ENCODE results near the gene CYP2U1. TPM values are rescaled to one million over a fixed set of nuclear protein-coding genes. Genes with fewer than 3 reads are reported as not detected.
"Not testable (repeated sequence)": the region's sequence is repeated elsewhere in the genome, so short reads cannot be mapped to it uniquely, and the experiment has no call there.

CYP2U1 gene
- total RNA-seq, 1 donor from 2014 or later, result 1.5 TPM

DNA sequence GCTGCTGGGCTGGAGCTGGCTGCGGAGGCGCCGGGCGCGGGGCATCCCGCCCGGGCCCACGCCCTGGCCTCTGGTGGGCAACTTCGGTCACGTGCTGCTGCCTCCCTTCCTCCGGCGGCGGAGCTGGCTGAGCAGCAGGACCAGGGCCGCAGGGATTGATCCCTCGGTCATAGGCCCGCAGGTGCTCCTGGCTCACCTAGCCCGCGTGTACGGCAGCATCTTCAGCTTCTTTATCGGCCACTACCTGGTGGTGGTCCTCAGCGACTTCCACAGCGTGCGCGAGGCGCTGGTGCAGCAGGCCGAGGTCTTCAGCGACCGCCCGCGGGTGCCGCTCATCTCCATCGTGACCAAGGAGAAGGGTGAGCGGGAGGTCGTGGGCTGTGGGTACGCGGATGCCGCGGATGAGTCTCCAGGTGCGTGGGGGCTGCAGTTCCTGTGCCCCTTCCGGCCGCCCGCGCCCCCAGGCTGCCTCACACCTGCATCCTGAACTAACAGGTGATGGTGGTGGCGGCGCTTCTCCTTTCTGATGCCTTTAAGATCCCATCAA is 499 bp downstream of the CYP2U1 start:
- intact Hi-C loops (cut with micrococcal nuclease), result loop anchor here (1.0 to 10.0 kb wide), 6 partner anchors 57 to 1617 kb away; partner anchors contain the start of genes AIMP1, HADH, PAPSS1 and RPL34
- H3K27me3 Mint-ChIP-seq (ENCODE audit: insufficient read depth), result peaks cover 2% of the 10 kb centered on the region
- peaks cover 8% of the 10 kb centered on the region for H3K36me3 Mint-ChIP-seq (ENCODE audit: low read depth)
- no peak for DNase-seq (ENCODE audit: low spot score)
- H3K4me1 Mint-ChIP-seq (ENCODE audit: low read depth), result peaks cover 21% of the 10 kb centered on the region
- H3K27ac Mint-ChIP-seq, result peak overlapping the region; percentile 42
- peak overlapping the region; percentile 84 for H3K4me3 Mint-ChIP-seq
- H3K9me3 Mint-ChIP-seq, result no peaks in the 10 kb centered on the region

DNA sequence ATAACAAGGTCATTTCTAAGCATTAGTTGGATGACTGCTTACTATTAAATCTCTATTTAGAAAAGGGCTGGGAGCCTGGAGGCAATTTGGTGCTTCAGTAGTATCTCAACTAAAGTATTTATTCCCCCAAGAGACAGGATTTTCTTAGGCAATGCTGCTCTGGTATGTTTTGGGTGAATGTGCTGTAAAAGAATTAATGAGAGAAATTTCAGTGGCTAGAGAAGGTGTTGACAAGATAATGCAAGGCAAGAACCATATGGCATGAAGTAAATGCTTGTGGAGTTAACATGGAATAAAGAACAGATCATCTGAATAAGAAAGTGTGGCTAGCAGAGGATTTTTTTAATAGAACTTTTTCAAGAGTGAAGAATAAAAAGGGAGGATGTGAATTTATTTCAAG is 3.9 kb downstream of the CYP2U1 start:
- Mint-ChIP-seq H3K36me3 (ENCODE audit: low read depth) (peaks cover 11% of the 10 kb centered on the region), H3K9me3 (no peaks in the 10 kb centered on the region), H3K27me3 (ENCODE audit: insufficient read depth) (no peaks in the 10 kb centered on the region), H3K4me3 (no peak overlapping the region), H3K4me1 (ENCODE audit: low read depth) (peaks cover 27% of the 10 kb centered on the region), H3K27ac (no peak overlapping the region)
- intact Hi-C loops (cut with micrococcal nuclease), result loop anchor here (10.0 kb wide), 2 partner anchors 240 to 1620 kb away; partner anchors contain the start of genes AIMP1 and TBCK
- no peak for DNase-seq (ENCODE audit: low spot score)

DNA sequence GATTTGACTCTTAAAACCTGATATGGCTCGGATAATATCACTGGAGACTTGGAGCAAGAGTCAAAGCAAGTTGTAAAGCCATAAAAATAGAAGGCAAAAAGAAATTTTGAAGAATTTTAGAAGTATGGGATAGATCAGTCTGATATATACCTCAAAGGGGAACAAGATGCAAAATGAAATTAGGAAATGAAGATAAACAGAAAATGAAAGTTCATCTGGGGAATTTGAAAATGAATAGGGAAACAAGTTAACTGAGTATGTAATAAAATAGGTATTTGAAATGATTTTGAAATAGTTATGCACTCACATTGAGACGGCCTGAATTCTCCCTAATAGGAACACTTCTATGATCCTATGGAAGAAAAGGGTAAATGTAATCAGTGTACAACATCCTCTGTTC is 5.7 kb downstream of the CYP2U1 start:
- H3K27me3 Mint-ChIP-seq (ENCODE audit: insufficient read depth), result peaks cover 2% of the 10 kb centered on the region
- no peak overlapping the region for H3K4me3 Mint-ChIP-seq
- no peaks in the 10 kb centered on the region for H3K9me3 Mint-ChIP-seq
- DNase-seq (ENCODE audit: low spot score), result no peak
- peaks cover 19% of the 10 kb centered on the region for H3K4me1 Mint-ChIP-seq (ENCODE audit: low read depth)
- H3K36me3 Mint-ChIP-seq (ENCODE audit: low read depth), result peaks cover 11% of the 10 kb centered on the region
- intact Hi-C loops (cut with micrococcal nuclease), result loop anchor here (10.0 kb wide), 2 partner anchors 238 to 1622 kb away; partner anchors contain the start of genes AIMP1 and TBCK
- no peak overlapping the region for H3K27ac Mint-ChIP-seq

DNA sequence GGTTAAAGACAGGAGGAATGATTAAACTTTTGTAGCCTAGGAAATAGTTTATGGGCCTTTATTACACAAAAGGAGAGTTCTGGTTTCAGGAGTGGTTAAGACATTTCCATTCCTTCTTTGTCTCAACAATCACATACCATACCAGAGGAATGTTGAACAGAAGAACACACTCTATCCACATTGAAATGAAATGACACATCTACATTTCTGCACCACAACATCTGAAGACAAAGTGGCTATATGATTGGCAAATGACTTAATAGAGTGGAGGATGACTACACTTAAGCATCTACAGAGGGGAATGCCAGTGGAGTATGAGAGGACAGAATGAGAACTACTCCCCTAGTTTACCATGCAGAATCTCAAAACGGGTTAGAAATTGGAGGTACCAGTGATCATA is 8.0 kb downstream of the CYP2U1 start:
- Mint-ChIP-seq H3K36me3 (ENCODE audit: low read depth) (peaks cover 11% of the 10 kb centered on the region), H3K4me3 (no peak overlapping the region), H3K27me3 (ENCODE audit: insufficient read depth) (peaks cover 2% of the 10 kb centered on the region), H3K9me3 (no peaks in the 10 kb centered on the region), H3K27ac (no peak overlapping the region), H3K4me1 (ENCODE audit: low read depth) (peaks cover 8% of the 10 kb centered on the region)
- intact Hi-C loops (cut with micrococcal nuclease), result loop anchor here (10.0 kb wide), 2 partner anchors 235 to 1625 kb away; partner anchors contain the start of genes AIMP1 and TBCK
- no peak for DNase-seq (ENCODE audit: low spot score)

DNA sequence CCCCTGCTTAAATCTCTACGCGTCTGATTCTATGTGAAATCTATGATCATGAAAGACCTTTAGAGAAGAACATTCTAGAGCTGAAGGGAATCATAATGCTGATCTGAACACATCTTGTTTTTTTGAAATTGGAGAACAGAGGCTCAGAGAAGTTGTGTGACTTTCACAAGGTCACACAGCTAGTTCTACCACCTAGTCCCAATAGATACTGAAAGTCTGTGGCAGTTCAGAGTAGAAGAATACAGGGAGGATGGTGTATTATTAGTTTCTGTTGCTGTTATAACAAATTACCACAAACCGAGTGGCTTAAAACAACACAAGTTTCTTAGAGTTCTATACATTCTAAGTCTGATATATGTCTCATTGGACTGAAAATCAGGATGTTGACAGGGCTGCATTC is 14.5 kb downstream of the CYP2U1 start:
- intact Hi-C loops (cut with micrococcal nuclease), result no loop called here
- Mint-ChIP-seq H3K36me3 (ENCODE audit: low read depth) (peaks cover 2% of the 10 kb centered on the region), H3K27ac (no peak overlapping the region), H3K4me1 (ENCODE audit: low read depth) (no peaks in the 10 kb centered on the region), H3K9me3 (no peaks in the 10 kb centered on the region), H3K4me3 (no peak overlapping the region), H3K27me3 (ENCODE audit: insufficient read depth) (peaks cover 2% of the 10 kb centered on the region)
- no peak for DNase-seq (ENCODE audit: low spot score)

DNA sequence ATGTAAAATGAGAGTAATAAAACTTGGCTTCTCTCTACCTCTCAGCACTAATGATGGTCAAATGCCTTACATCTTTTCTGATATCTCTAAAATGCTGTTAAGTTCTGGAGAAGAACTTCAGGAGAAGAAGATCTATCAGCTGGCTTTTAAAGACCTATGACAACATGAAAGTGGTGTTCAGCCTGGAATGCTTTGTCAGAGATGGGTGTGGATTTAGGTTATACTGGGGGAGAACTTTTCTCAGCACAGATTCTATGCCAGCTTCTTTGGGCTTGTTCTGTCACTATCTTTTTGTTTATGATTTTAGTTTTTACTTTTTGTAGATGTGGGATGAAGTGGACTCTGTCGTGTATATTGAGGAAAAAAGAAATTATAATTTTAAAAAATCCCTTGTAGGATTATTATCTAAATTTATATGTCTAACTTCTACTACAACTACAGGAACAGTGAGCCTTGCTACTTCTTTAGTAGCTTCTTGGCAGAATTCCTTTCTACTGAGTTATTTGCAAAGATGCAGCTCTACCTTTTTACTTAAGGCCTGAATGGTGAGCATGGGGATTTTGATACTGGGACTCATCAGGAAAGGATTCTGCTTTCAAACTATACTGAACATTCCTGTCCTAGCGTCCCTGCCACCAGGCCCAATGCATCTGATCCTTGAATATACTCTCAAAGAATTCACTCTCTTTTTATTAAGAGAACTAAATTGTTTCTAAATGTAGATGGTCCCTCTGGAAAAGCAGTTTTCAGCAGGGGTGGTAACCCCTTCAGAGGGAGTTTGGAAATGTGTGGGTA is 19.6 kb downstream of the CYP2U1 start:
- peaks cover 9% of the 10 kb centered on the region for H3K9me3 Mint-ChIP-seq
- no peaks in the 10 kb centered on the region for H3K4me1 Mint-ChIP-seq (ENCODE audit: low read depth)
- no peak overlapping the region for H3K27ac Mint-ChIP-seq
- intact Hi-C loops (cut with micrococcal nuclease), result no loop called here
- no peak overlapping the region for H3K4me3 Mint-ChIP-seq
- DNase-seq (ENCODE audit: low spot score), result no peak
- H3K27me3 Mint-ChIP-seq (ENCODE audit: insufficient read depth), result no peaks in the 10 kb centered on the region
- peaks cover 2% of the 10 kb centered on the region for H3K36me3 Mint-ChIP-seq (ENCODE audit: low read depth)

DNA sequence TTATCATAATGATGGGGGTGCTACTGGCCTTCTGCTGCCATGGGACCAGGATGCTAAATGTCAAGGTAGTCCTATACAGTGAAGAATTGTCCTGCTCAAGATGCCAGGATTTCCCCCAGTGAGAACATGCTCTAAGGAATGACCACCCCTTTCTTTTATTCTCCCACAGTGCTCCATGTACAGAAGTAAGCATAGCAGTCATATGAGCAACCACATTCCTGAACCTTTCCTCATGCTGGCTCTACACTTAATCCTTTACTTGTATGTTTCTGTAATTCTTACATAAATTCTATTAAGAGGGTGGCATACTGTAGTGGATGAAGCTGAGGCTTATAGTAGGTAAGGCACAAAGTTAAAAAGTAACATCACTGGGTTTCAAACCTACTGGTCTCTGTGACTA is 20.2 kb downstream of the CYP2U1 start:
- H3K9me3 Mint-ChIP-seq, result peaks cover 15% of the 10 kb centered on the region
- H3K4me3 Mint-ChIP-seq, result no peak overlapping the region
- no peaks in the 10 kb centered on the region for H3K4me1 Mint-ChIP-seq (ENCODE audit: low read depth)
- no peaks in the 10 kb centered on the region for H3K27me3 Mint-ChIP-seq (ENCODE audit: insufficient read depth)
- intact Hi-C loops (cut with micrococcal nuclease), result no loop called here
- no peak overlapping the region for H3K27ac Mint-ChIP-seq
- peaks cover 5% of the 10 kb centered on the region for H3K36me3 Mint-ChIP-seq (ENCODE audit: low read depth)
- DNase-seq (ENCODE audit: low spot score), result no peak

DNA sequence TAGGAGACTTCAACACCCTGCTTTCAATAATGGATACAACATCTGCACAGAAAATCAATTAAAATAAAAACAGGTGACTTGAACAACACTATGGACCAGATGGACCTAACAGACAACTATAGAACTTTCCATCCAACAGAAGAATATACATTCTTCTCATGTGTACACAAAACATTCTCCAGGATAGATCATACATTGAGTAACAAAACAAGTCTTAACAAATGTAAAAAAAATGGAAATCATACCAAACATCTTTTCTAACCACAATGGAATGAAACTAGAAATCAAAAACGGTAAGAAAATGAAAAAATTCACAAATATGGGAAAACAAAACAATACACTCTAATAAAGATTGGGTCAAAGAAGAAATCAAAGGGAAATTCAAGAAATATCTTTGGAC is 24.7 kb downstream of the CYP2U1 start:
- Mint-ChIP-seq H3K27ac (no peak overlapping the region), H3K4me3 (no peak overlapping the region)

DNA sequence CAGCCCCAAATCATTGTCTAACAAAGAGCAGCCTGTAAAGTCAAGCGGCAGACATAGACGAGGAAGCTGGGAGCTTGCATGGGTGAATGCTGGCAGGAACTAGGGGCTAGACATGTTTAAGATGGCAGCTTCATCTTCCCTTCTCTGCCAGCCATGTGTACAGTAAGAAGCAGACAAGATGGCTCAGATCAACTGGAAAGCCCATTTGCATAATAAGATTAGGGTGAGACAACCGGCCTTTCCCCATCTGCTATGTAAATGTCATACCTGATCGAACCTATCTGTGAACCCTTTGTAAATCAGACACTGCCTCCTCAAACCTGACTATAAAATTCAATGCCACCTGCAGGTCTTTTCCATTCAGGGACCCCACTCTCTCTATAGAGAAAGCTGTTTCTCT is 35.6 kb downstream of the CYP2U1 start:
- Mint-ChIP-seq H3K27me3 (ENCODE audit: insufficient read depth) (peaks cover 7% of the 10 kb centered on the region), H3K36me3 (ENCODE audit: low read depth) (no peaks in the 10 kb centered on the region), H3K4me1 (ENCODE audit: low read depth) (no peaks in the 10 kb centered on the region), H3K4me3 (no peak overlapping the region), H3K27ac (no peak overlapping the region), H3K9me3 (no peaks in the 10 kb centered on the region)
- intact Hi-C loops (cut with micrococcal nuclease), result no loop called here
- DNase-seq (ENCODE audit: low spot score), result no peak

More for the DNA sequence above, 24.7 kb downstream of the CYP2U1 start:
- intact Hi-C loops (cut with micrococcal nuclease), result no loop called here
- peaks cover 2% of the 10 kb centered on the region for H3K27me3 Mint-ChIP-seq (ENCODE audit: insufficient read depth)
- H3K9me3 Mint-ChIP-seq, result peaks cover 29% of the 10 kb centered on the region
- no peak for DNase-seq (ENCODE audit: low spot score)
- H3K36me3 Mint-ChIP-seq (ENCODE audit: low read depth), result peaks cover 3% of the 10 kb centered on the region
- H3K4me1 Mint-ChIP-seq (ENCODE audit: low read depth), result no peaks in the 10 kb centered on the region

DNA sequence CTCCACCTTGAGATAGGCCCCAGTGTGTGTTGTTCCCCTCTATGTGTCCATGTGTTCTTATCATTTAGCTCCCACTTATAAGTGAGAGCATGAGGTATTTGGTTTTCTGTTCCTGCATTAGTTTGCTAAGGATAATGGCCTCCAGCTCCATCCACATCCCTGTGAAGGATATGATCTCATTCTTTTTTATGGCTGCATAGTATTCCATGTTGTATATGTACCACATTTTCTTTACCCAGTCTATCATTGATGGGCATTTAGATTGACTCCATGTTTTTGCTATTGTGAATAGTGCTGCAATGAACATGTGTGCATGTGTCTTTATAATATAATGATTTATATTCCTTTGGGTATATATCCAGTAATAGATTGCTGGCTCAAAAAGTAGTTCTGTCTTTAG is 36.2 kb downstream of the CYP2U1 start:
- H3K9me3 Mint-ChIP-seq; H3K27me3 Mint-ChIP-seq (ENCODE audit: insufficient read depth); intact Hi-C loops (cut with micrococcal nuclease); DNase-seq (ENCODE audit: low spot score); H3K4me1 Mint-ChIP-seq (ENCODE audit: low read depth); H3K36me3 Mint-ChIP-seq (ENCODE audit: low read depth); H3K27ac Mint-ChIP-seq; H3K4me3 Mint-ChIP-seq: not testable (repeated sequence)

DNA sequence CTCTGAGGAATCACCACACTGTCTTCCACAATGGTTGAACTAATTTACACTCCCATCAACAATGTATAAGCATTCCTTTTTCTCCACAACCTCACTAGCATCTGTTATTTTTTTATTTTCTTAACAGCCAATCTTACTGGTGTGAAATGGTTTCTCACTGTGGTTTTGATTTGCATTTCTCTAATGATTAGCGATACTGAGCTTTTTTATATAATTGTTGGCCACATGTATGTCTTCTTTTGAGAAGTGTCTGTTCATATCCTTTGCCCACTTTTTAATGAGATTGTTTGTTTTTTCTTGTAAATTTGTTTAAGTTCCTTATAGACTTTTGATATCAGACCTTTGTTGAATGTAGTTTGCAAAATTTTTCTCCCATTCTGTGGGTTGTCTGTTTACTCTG is 36.6 kb downstream of the CYP2U1 start:
- H3K4me3 Mint-ChIP-seq; intact Hi-C loops (cut with micrococcal nuclease); H3K4me1 Mint-ChIP-seq (ENCODE audit: low read depth); H3K27ac Mint-ChIP-seq; DNase-seq (ENCODE audit: low spot score); H3K36me3 Mint-ChIP-seq (ENCODE audit: low read depth); H3K27me3 Mint-ChIP-seq (ENCODE audit: insufficient read depth); H3K9me3 Mint-ChIP-seq: not testable (repeated sequence)

DNA sequence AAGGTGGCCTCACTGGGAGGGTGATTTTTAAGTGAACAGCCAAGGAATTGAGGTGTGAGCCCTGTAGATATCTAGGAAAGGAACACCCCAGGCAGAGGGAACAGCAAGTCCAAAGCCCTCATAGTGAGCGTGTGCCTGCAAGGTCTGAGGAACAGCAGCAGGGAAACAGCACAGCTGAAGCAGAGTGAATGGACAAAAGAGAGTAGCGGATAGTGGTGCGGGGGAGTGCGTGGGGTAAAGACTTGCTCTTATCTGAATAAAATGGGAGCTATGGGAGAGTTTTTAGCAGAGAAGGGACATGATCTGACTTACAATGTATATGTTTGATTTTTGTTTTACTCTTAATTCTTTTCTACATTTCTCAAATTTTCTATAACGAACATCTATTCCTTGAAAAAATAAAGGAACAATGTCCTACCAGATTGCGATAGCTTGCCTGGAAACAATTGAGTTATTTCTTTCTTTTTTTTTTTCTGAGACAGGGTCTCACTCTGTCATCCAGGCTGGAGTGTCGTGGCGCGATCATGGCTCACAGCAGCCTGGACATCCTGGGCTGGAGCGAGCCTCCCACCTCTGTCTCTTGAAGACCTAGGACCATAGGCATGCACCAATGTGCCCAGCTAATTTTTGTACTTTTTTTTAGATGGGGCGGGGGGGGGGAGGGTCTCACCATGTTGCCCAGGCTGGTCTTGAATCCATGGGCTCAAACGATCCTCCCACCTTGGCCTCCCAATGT is 38.9 kb downstream of the CYP2U1 start:
- H3K9me3 Mint-ChIP-seq, result no peaks in the 10 kb centered on the region
- no peaks in the 10 kb centered on the region for H3K36me3 Mint-ChIP-seq (ENCODE audit: low read depth)
- H3K4me1 Mint-ChIP-seq (ENCODE audit: low read depth), result no peaks in the 10 kb centered on the region
- no peak overlapping the region for H3K27ac Mint-ChIP-seq
- no peak overlapping the region for H3K4me3 Mint-ChIP-seq
- no peak for DNase-seq (ENCODE audit: low spot score)
- intact Hi-C loops (cut with micrococcal nuclease), result no loop called here
- peaks cover 2% of the 10 kb centered on the region for H3K27me3 Mint-ChIP-seq (ENCODE audit: insufficient read depth)

DNA sequence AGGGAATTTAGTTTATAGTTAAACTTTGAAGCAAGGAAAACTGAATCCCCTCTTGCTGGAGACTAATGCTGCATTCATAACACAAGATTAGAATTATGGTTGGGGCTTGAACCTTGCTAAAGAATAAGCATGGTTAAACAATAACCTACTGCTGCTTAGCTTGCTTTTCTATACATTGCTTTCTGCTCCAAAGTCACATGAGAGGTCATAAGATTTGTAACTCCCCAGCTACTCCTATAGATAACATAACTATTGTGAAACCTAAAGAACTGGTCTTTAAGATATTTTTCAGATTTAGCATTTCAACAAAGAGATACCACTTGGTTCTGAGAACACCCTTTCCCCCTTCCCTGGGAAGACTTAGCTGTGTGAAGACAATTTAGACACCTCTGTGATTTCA is 41.3 kb downstream of the CYP2U1 start:
- intact Hi-C loops (cut with micrococcal nuclease), result no loop called here
- H3K27ac Mint-ChIP-seq, result no peak overlapping the region
- DNase-seq (ENCODE audit: low spot score), result no peak
- no peaks in the 10 kb centered on the region for H3K4me1 Mint-ChIP-seq (ENCODE audit: low read depth)
- no peaks in the 10 kb centered on the region for H3K36me3 Mint-ChIP-seq (ENCODE audit: low read depth)
- H3K27me3 Mint-ChIP-seq (ENCODE audit: insufficient read depth), result peaks cover 2% of the 10 kb centered on the region
- H3K4me3 Mint-ChIP-seq, result no peak overlapping the region
- no peaks in the 10 kb centered on the region for H3K9me3 Mint-ChIP-seq
